CD4-positive, alpha-beta memory T cell (primary cell): ENCODE measurements around the gene PLCH2. TPM values are rescaled to one million over a fixed set of nuclear protein-coding genes. Genes with fewer than 3 reads are reported as not detected.
A peak's percentile ranks its signal among the peaks of the same experiment; 100 is the strongest.

Source experiments
- CTCF ChIA-PET: fragments of 350-600 bp; sonication (Branson Sonifier 250); formaldehyde crosslinking; loops from one replicate; lab custom pipeline; 2021; ENCODE audit warnings: inconsistent platforms; ENCODE audit not compliant: partially characterized antibody; lab: Charles Lee
- POLR2A ChIA-PET: fragments of 350-600 bp; sonication (Branson Sonifier 250); formaldehyde crosslinking; loops from one replicate; lab custom pipeline; 2021; ENCODE audit not compliant: partially characterized antibody; lab: Charles Lee
- DNase-seq, 5 donors: peaks; one replicate each; pipeline versions ENCODE4 v3.0.0 to v3.0.0-alpha.2; 2020 to 2022; ENCODE audit warnings: mixed read lengths in 1 of 5
- H3K27ac ChIP-seq: one replicate; pipeline ENCODE4 v1.7.0; 2013; ENCODE audit warnings: low read depth, low read length
- H3K27me3 ChIP-seq: 2 replicates; pipeline ENCODE4 v1.7.0; 2013; ENCODE audit warnings: mild to moderate bottlenecking, low read length, moderate library complexity; ENCODE audit not compliant: insufficient read depth
- H3K36me3 ChIP-seq: 2 replicates; pipeline ENCODE4 v1.7.0; 2013; ENCODE audit warnings: mild to moderate bottlenecking, low read length, moderate library complexity; ENCODE audit not compliant: insufficient read depth
- H3K4me1 ChIP-seq: 2 replicates; pipeline ENCODE4 v1.7.0; 2013; ENCODE audit warnings: mild to moderate bottlenecking, low read length, moderate library complexity; ENCODE audit not compliant: insufficient read depth
- H3K4me3 ChIP-seq, 2 donors: one replicate each; pipeline ENCODE4 v1.7.0; 2013; ENCODE audit warnings: low read length in 2 of 2, mild to moderate bottlenecking in 1 of 2
- H3K9me3 ChIP-seq, 2 donors: one replicate each; pipeline ENCODE4 v1.7.0; 2013; ENCODE audit warnings: low read length in 2 of 2, control low read depth in 1 of 2; ENCODE audit not compliant: control insufficient read depth in 1 of 2
- H3K27ac Mint-ChIP-seq, 7 donors: one replicate each; pipeline ENCODE4 v1.8.0; 2020 to 2021; ENCODE audit warnings: mixed read lengths in 7 of 7, mild to moderate bottlenecking in 6 of 7, inconsistent platforms in 3 of 7, moderate library complexity in 3 of 7
- H3K27me3 Mint-ChIP-seq, 2 donors: one replicate each; pipeline ENCODE4 v1.8.0; 2020 to 2021; ENCODE audit warnings: mixed read lengths in 2 of 2
- H3K36me3 Mint-ChIP-seq, 2 donors: one replicate each; pipeline ENCODE4 v1.8.0; 2020 to 2021; ENCODE audit warnings: mixed read lengths in 2 of 2, inconsistent platforms in 1 of 2, mild to moderate bottlenecking in 1 of 2
- H3K4me1 Mint-ChIP-seq, 4 donors: one replicate each; pipeline ENCODE4 v1.8.0; 2020 to 2021; ENCODE audit warnings: mixed read lengths in 4 of 4, mild to moderate bottlenecking in 1 of 4
- H3K4me3 Mint-ChIP-seq, 8 donors: one replicate each; pipeline ENCODE4 v1.8.0; 2020 to 2021; ENCODE audit warnings: mixed read lengths in 8 of 8, mild to moderate bottlenecking in 7 of 8, moderate library complexity in 6 of 8, inconsistent platforms in 3 of 8
- H3K9me3 Mint-ChIP-seq, 8 donors: one replicate each; pipeline ENCODE4 v1.8.0; 2020 to 2021; ENCODE audit warnings: mixed read lengths in 8 of 8, mild to moderate bottlenecking in 5 of 8, inconsistent platforms in 3 of 8, moderate library complexity in 1 of 8
- intact Hi-C: fragments of 100-400 bp; cut with micrococcal nuclease; formaldehyde crosslinking; loops from one replicate; pipeline ENCODE4 v1.15.1; 2023
- polyA plus RNA-seq, 2 donors: library from polyadenylated mRNA; unstranded; fragments of 300-500 nt; fragmentation: Illumina TruSeq; gene quantifications; one replicate each; pipeline ENCODE4 v1.2.3, GENCODE V29; 2021
- total RNA-seq, 2 experiments: library from RNA; stranded (reverse); gene quantifications; one replicate each; pipeline ENCODE4 v1.2.3, GENCODE V29; 2021

PLCH2 gene
- total and polyA plus RNA-seq, 4 experiments from 2014 or later = 2.0 to 31.6 (median 26.6) TPM; not detected in 1

DNA sequence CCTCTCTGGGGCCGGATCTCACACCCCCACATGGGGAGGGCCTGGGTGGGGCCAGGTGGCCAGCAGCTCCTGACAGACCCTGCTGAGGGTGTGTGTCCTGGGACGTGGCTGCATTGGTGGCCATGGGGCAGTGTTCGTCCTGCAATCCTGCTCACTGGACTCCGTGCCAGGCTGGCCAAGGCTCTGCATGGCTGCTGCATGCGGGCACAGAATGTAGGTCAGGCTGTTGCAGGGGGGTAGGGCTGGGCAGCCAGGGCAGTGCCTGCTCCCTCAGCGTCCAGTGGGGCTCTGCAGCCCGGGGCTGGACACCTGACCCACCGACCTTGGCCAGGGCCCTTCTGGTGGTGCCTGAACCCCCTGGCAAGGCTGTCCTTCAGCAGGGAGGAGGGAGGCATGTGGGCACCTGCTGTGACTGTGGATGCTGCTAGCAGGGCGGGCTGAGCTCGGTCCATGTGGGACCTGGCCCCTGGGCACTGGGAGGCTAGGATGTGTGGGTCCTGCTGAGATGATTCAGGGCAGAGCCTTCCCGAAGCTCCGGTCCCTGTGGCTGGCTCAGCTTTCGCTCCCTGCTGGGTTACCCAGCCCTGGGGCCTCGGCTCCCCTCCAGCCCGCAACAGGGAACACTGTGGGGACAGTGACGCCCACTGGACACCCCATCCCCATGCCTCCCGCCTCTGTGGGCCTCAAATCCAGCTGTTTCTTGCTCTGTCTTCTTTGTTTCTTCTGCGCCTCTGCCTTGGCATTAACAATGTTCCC is 14.9 kb upstream of the PLCH2 start:
- H3K9me3 ChIP-seq = no peaks in the 10 kb centered on the region
- H3K4me1 ChIP-seq = peaks cover 4% of the 10 kb centered on the region
- ChIA-PET POLR2A (interaction anchor here (1.1 kb wide), 1 partner anchor 10 kb away, joined by 3 read pairs; no protein-coding TSS in a partner anchor), CTCF (no interaction called here)
- H3K27me3 ChIP-seq = no peaks in the 10 kb centered on the region
- Mint-ChIP-seq H3K9me3 (no peaks in the 10 kb centered on the region), H3K36me3 (no peaks in the 10 kb centered on the region), H3K4me3 (no peak overlapping the region), H3K4me1 (no peaks in the 10 kb centered on the region), H3K27ac (no peak overlapping the region), H3K27me3 (no peaks in the 10 kb centered on the region)
- no peak for DNase-seq
- intact Hi-C loops = no loop called here
- no peaks in the 10 kb centered on the region for H3K36me3 ChIP-seq
- no peak overlapping the region for H3K27ac ChIP-seq
- no peak overlapping the region for H3K4me3 ChIP-seq

DNA sequence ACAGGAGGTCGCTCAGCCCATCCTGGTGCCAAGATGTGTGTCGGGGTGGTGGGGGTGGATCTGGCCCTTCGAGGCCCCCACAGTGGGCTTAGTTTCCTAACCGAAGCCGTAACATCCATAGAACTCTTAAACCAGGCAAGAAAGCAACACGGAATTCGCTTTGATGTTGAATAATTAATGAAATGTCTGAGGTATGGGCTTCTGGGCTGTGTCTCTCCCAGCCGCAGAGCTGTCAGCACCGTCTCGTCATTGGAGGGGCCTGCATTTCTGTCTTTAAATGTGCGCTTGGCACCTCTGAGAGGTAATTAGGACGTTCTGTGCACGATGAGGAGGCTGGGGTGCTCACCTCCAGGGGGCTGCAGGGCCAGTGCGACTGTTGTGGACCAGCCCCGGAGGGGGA is 13.3 kb upstream of the PLCH2 start:
- ChIA-PET CTCF (no interaction called here), POLR2A (no interaction called here)
- intact Hi-C loops = no loop called here

DNA sequence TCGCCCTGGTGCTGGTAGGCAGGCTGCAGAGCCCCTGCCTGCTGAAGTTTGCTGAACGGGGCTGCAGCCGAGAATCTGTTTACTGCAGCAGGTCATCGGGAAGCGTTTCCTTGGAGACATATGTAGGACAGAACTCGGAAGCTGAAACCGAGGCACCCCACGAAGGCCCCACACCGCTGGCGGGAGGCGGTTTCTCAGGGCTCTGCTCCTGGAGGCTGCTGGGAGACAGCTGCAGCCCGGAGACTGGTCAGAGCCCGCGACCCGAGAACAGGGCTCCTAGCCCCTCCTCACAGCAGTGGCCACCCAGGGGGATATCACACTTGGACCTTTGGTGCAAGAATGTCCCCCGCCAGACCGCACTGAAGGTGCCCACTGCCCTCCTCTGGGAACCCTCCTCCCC is 12.7 kb upstream of the PLCH2 start:
- H3K9me3 Mint-ChIP-seq = no peaks in the 10 kb centered on the region
- Histone ChIP-seq H3K36me3 (no peaks in the 10 kb centered on the region), H3K9me3 (no peaks in the 10 kb centered on the region), H3K4me1 (peaks cover 14% of the 10 kb centered on the region), H3K4me3 (no peak overlapping the region), H3K27me3 (no peaks in the 10 kb centered on the region), H3K27ac (no peak overlapping the region)
- H3K27me3 Mint-ChIP-seq = no peaks in the 10 kb centered on the region
- intact Hi-C loops = no loop called here
- H3K36me3 Mint-ChIP-seq = no peaks in the 10 kb centered on the region
- POLR2A ChIA-PET = no interaction called here
- H3K27ac Mint-ChIP-seq = no peak overlapping the region
- H3K4me3 Mint-ChIP-seq = no peak overlapping the region
- H3K4me1 Mint-ChIP-seq = peaks cover 0 to 5% (median under 1%) of the 10 kb centered on the region in 4 donors
- CTCF ChIA-PET = no interaction called here
- no peak for DNase-seq

More for the DNA sequence above, 13.3 kb upstream of the PLCH2 start:
- Histone ChIP-seq H3K27me3 (no peaks in the 10 kb centered on the region), H3K27ac (no peak overlapping the region), H3K9me3 (no peaks in the 10 kb centered on the region), H3K4me1 (peaks cover 14% of the 10 kb centered on the region), H3K36me3 (no peaks in the 10 kb centered on the region), H3K4me3 (no peak overlapping the region)
- no peak overlapping the region for H3K4me3 Mint-ChIP-seq
- no peaks in the 10 kb centered on the region for H3K36me3 Mint-ChIP-seq
- H3K9me3 Mint-ChIP-seq = no peaks in the 10 kb centered on the region
- H3K27me3 Mint-ChIP-seq = no peaks in the 10 kb centered on the region
- H3K4me1 Mint-ChIP-seq = peaks cover 0 to 4% (median under 1%) of the 10 kb centered on the region in 4 donors
- no peak overlapping the region for H3K27ac Mint-ChIP-seq
- DNase-seq = no peak

DNA sequence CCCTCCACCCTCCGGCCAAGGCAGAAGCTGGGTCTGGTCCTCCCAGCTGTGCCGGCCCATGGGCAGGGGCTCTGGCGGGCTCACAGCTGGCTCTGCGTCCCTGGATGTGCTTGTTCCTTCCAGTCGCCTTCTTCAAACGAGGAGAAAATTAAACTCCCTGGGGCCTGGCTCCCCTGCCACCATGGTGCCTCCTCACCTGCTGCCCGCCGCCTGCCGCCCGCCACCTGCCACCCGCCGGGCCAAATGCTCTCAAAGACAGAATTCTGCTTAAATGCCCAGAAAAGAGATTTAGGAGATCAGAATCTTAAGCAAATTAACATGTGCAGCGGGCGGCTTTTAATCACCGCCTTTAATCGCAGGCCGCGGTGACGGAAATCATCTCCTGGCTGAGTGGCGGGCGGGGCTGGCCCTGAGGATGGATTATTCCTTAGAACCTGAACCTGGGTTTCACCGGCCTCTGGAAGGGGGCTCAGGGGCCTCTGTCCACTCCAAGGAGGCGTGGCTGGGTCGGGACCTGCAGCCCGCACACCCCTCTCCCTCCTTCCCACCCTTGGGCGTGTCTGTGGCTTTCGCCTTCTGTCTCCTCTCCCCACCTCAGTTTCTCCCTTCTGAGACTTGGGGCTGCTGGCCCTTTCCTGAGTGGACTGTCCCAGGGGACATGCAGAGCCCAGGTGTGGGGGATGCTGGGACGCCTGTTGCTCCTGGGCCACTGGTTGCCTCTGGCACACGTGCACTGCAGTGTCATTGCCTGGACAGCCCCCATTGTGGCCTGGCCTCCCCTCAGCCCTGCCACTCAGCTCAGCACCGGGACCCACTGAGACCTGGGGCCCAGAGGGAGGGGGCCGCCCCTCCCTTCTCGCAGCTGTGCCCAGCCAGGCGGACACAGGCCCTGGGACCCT is 10.5 kb upstream of the PLCH2 start:
- Histone ChIP-seq H3K4me1 (peaks cover 14% of the 10 kb centered on the region), H3K9me3 (no peaks in the 10 kb centered on the region), H3K36me3 (no peaks in the 10 kb centered on the region), H3K4me3 (no peak overlapping the region), H3K27ac (no peak overlapping the region), H3K27me3 (no peaks in the 10 kb centered on the region)
- POLR2A ChIA-PET = no interaction called here
- no peaks in the 10 kb centered on the region for H3K9me3 Mint-ChIP-seq
- H3K4me1 Mint-ChIP-seq = peaks cover 0 to 8% (median under 1%) of the 10 kb centered on the region in 4 donors
- H3K27ac Mint-ChIP-seq = no peak overlapping the region
- CTCF ChIA-PET = no interaction called here
- H3K4me3 Mint-ChIP-seq = no peak overlapping the region
- DNase-seq = no peak
- H3K27me3 Mint-ChIP-seq = no peaks in the 10 kb centered on the region
- no peaks in the 10 kb centered on the region for H3K36me3 Mint-ChIP-seq
- intact Hi-C loops = no loop called here

DNA sequence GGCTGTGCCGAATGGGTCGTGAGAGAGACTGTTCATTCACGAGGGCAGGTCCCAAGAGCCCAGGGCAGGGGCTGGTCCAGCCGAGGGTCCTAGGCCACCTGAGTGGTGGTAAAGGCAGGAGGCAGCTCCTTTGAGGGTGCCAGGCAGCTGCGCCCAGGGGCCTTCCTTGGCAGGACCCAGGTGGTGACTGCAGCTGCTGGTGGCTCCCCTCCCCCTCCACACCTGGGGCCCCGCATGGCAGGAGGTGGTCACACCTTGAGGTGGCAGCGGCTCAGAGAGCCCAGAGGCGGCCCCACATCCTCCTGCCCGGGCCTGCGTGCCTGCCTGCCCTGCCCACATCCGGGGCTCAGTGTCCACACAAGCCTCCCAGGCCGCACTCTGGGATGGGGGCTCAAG is 9.8 kb upstream of the PLCH2 start:
- no peak overlapping the region for H3K4me3 Mint-ChIP-seq

DNA sequence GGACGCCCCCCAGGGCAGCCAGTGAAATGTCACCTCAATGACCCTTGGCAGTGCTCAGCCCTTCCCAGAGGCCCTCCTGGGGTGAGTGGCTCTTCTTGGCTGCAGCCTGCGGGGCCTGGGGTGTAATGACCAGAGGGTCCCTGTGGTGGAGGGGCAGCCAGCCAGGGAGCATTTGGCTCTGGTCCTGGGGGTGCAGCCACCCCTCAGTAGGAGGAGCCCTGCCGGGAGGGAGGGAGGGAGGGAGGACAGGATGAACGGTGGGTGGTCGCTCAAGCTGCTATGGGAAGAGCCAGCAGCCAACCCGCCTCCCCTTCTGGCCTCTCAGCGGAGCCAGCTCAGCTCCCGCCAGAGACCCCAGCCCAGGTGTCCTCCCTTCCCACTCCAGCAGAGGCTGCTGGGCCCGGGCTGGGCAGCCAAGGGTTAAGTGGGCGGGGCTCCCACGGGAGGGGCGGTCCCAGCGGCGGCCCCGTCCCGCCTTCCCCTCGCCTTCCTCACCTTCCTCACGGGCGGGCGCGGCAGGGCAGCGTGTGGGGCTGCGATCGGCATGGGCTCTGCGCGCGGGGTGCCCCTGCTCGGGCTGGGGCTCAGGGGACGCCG is 9.0 kb upstream of the PLCH2 start:
- H3K9me3 ChIP-seq = no peaks in the 10 kb centered on the region
- peak in 1 of 5 donors; percentile 33 for DNase-seq
- no peaks in the 10 kb centered on the region for H3K27me3 ChIP-seq
- H3K9me3 Mint-ChIP-seq = no peaks in the 10 kb centered on the region
- peaks cover 0 to 8% (median under 1%) of the 10 kb centered on the region in 4 donors for H3K4me1 Mint-ChIP-seq
- ChIA-PET POLR2A (no interaction called here), CTCF (no interaction called here)
- no peak overlapping the region for H3K27ac Mint-ChIP-seq
- H3K27ac ChIP-seq = no peak overlapping the region
- intact Hi-C loops = no loop called here
- H3K36me3 Mint-ChIP-seq = no peaks in the 10 kb centered on the region
- no peak overlapping the region for H3K4me3 Mint-ChIP-seq
- H3K27me3 Mint-ChIP-seq = no peaks in the 10 kb centered on the region
- no peak overlapping the region for H3K4me3 ChIP-seq
- H3K4me1 ChIP-seq = peaks cover 14% of the 10 kb centered on the region
- H3K36me3 ChIP-seq = no peaks in the 10 kb centered on the region

More for the DNA sequence above, 9.8 kb upstream of the PLCH2 start:
- Histone ChIP-seq H3K9me3 (no peaks in the 10 kb centered on the region), H3K27me3 (no peaks in the 10 kb centered on the region), H3K4me1 (peaks cover 14% of the 10 kb centered on the region), H3K4me3 (no peak overlapping the region), H3K27ac (no peak overlapping the region), H3K36me3 (no peaks in the 10 kb centered on the region)
- H3K27me3 Mint-ChIP-seq = no peaks in the 10 kb centered on the region
- H3K27ac Mint-ChIP-seq = no peak overlapping the region
- no peaks in the 10 kb centered on the region for H3K9me3 Mint-ChIP-seq
- ChIA-PET CTCF (no interaction called here), POLR2A (no interaction called here)
- intact Hi-C loops = no loop called here
- H3K36me3 Mint-ChIP-seq = no peaks in the 10 kb centered on the region
- H3K4me1 Mint-ChIP-seq = peaks cover 0 to 8% (median under 1%) of the 10 kb centered on the region in 4 donors
- no peak for DNase-seq

DNA sequence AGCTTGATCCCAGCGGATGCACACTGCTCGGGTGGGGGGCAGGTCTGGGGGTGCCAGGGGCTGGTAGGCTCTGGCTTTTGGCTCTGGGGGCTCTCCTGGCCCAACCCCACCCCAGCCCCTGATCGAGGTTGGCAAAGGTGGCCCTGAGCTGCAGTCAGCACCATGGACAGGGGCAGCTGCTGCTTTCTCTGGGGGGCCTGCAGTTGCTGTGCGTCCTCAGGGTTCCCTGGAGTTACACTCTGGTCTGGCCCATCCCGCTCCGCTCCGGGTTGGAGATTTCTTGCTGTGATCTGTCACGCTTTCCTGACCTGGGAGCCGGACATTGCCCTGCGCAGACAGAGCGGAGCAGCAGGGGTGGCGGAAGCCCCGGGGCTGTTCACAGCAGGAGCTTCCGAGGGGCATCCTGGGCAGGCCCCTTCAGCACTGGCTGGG is 8.0 kb upstream of the PLCH2 start:
- Histone ChIP-seq H3K4me1 (peaks cover 14% of the 10 kb centered on the region), H3K27me3 (no peaks in the 10 kb centered on the region), H3K4me3 (no peak overlapping the region), H3K36me3 (no peaks in the 10 kb centered on the region), H3K27ac (no peak overlapping the region), H3K9me3 (no peaks in the 10 kb centered on the region)
- H3K4me1 Mint-ChIP-seq = peaks cover 0 to 8% (median under 1%) of the 10 kb centered on the region in 4 donors
- ChIA-PET POLR2A (no interaction called here), CTCF (no interaction called here)
- H3K36me3 Mint-ChIP-seq = no peaks in the 10 kb centered on the region
- H3K27ac Mint-ChIP-seq = no peak overlapping the region
- intact Hi-C loops = no loop called here
- H3K27me3 Mint-ChIP-seq = no peaks in the 10 kb centered on the region
- DNase-seq = peak in 4 of 5 donors; percentile 27 to 42 (median 36)
- no peaks in the 10 kb centered on the region for H3K9me3 Mint-ChIP-seq
- no peak overlapping the region for H3K4me3 Mint-ChIP-seq
